H1 (cell line): ENCODE data around the gene JPT2. TPM values are rescaled to one million over a fixed set of nuclear protein-coding genes. Genes with fewer than 3 reads are reported as not detected.

Source experiments
- ASH2L ChIP-seq: fragments of 200-600, 300-600 bp; sonication (generic); IDR thresholded peaks from one replicate; pipeline ENCODE4 v1.7.1; 2017; ENCODE audit warnings: low read length
- BCL11A ChIP-seq, 2 experiments: IDR thresholded peaks; one replicate each; pipeline ENCODE4 v1.6.1; 2011; ENCODE audit warnings: low read depth in 2 of 2, low read length in 2 of 2, mild to moderate bottlenecking in 2 of 2
- JUN ChIP-seq: IDR thresholded peaks from 2 replicates; pipeline ENCODE4 v1.6.1; 2011; ENCODE audit warnings: low read depth, mild to moderate bottlenecking, improper control_type of control experiment, low read length
- KDM1A ChIP-seq: fragments of 200-600, 300-600 bp; sonication (generic); IDR thresholded peaks from 2 replicates; pipeline ENCODE4 v1.7.1; 2016; ENCODE audit warnings: mild to moderate bottlenecking, low read length, borderline replicate concordance
- MAFK ChIP-seq: IDR thresholded peaks from 2 replicates; pipeline ENCODE4 v1.6.1; 2012; ENCODE audit warnings: low read depth, mild to moderate bottlenecking, improper control_type of control experiment, low read length
- NANOG ChIP-seq: IDR thresholded peaks from 2 replicates; pipeline ENCODE4 v1.6.1; 2011; ENCODE audit warnings: low read length, low read depth, mild to moderate bottlenecking, inconsistent platforms; ENCODE audit not compliant: insufficient read depth, poor library complexity, severe bottlenecking
- NRF1 ChIP-seq: IDR thresholded peaks from 2 replicates; pipeline ENCODE4 v1.6.1; 2011; ENCODE audit warnings: mild to moderate bottlenecking, low read depth, low read length, improper control_type of control experiment
- SP1 ChIP-seq: IDR thresholded peaks from 2 replicates; pipeline ENCODE4 v1.6.1; 2011; ENCODE audit warnings: low read depth, low read length
- TAF7 ChIP-seq: optimal IDR thresholded peaks from 2 replicates; pipeline ENCODE3; 2011; ENCODE audit warnings: low read depth, mild to moderate bottlenecking, inconsistent platforms, low read length, moderate library complexity, borderline replicate concordance
- TBP ChIP-seq: IDR thresholded peaks from 2 replicates; pipeline ENCODE4 v1.6.1; 2011; ENCODE audit warnings: low read depth, low read length, improper control_type of control experiment
- TCF12 ChIP-seq: IDR thresholded peaks from 2 replicates; pipeline ENCODE4 v1.6.1; 2011; ENCODE audit warnings: low read depth, mild to moderate bottlenecking, low read length
- YY1 ChIP-seq: IDR thresholded peaks from 2 replicates; pipeline ENCODE4 v1.6.1; 2011; ENCODE audit warnings: low read depth, mild to moderate bottlenecking, low read length
- polyA plus RNA-seq, 7 experiments: library from polyadenylated mRNA; depleted of rRNA in 3 of 7; stranded (reverse) in 5 of 7; unstranded in 2 of 7; fragments of >200 nt in 5 of 7; fragments of 200-250 nt in 2 of 7; gene quantifications; 1 replicate in 5 of 7; 2 replicates in 1 of 7; 4 replicates in 1 of 7; pipeline versions ENCODE4 v1.2.1 to v1.2.3, GENCODE V29; 2011 to 2013; ENCODE audit warnings: missing spikeins in 2 of 7, mixed read lengths in 2 of 7
- total RNA-seq: library from RNA; stranded (reverse); fragmentation: NEBNext Ultra II Directional; extraction: Animal tissue kit (Norgen Biotek cat#: 25700); gene quantifications from 2 replicates; pipeline ENCODE4 v1.2.1, GENCODE V29; 2021
- TF ChIP-seq, protein P1 (sequence below): fragments of 300-600 bp; sonication (generic); IDR thresholded peaks from 2 replicates; pipeline ENCODE4 v1.7.1; 2012; ENCODE audit warnings: low read length, moderate library complexity, mild to moderate bottlenecking, inconsistent platforms; ENCODE audit not compliant: insufficient replicate concordance

JPT2 gene
- total and polyA plus RNA-seq, 2 of the 8 experiments (the other 6 are each of a cell fraction or from before 2014, with no cell fraction given): 67.6 to 197 TPM

DNA sequence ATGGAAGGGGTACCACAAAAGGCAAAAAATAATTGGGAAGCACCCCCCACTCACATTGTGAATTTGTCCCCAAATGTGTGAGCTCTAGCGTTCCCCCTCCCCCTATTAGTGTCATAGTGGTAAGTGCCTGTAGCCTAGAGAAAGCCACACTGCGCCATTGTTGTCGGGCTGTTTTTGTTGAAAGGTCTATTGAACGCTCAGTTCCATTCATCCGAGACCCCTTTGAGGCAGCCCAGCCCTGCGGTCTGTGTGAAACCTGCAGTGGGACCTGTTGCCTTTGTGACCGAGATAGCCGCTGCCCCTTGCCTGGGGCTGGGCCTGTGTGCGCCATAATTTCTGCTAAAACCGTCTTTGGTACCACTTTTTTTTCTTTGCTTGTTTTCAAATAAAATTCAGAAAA lies 3.0 kb downstream of the JPT2 start (continued):
- TF ChIP-seq, protein P1, sequence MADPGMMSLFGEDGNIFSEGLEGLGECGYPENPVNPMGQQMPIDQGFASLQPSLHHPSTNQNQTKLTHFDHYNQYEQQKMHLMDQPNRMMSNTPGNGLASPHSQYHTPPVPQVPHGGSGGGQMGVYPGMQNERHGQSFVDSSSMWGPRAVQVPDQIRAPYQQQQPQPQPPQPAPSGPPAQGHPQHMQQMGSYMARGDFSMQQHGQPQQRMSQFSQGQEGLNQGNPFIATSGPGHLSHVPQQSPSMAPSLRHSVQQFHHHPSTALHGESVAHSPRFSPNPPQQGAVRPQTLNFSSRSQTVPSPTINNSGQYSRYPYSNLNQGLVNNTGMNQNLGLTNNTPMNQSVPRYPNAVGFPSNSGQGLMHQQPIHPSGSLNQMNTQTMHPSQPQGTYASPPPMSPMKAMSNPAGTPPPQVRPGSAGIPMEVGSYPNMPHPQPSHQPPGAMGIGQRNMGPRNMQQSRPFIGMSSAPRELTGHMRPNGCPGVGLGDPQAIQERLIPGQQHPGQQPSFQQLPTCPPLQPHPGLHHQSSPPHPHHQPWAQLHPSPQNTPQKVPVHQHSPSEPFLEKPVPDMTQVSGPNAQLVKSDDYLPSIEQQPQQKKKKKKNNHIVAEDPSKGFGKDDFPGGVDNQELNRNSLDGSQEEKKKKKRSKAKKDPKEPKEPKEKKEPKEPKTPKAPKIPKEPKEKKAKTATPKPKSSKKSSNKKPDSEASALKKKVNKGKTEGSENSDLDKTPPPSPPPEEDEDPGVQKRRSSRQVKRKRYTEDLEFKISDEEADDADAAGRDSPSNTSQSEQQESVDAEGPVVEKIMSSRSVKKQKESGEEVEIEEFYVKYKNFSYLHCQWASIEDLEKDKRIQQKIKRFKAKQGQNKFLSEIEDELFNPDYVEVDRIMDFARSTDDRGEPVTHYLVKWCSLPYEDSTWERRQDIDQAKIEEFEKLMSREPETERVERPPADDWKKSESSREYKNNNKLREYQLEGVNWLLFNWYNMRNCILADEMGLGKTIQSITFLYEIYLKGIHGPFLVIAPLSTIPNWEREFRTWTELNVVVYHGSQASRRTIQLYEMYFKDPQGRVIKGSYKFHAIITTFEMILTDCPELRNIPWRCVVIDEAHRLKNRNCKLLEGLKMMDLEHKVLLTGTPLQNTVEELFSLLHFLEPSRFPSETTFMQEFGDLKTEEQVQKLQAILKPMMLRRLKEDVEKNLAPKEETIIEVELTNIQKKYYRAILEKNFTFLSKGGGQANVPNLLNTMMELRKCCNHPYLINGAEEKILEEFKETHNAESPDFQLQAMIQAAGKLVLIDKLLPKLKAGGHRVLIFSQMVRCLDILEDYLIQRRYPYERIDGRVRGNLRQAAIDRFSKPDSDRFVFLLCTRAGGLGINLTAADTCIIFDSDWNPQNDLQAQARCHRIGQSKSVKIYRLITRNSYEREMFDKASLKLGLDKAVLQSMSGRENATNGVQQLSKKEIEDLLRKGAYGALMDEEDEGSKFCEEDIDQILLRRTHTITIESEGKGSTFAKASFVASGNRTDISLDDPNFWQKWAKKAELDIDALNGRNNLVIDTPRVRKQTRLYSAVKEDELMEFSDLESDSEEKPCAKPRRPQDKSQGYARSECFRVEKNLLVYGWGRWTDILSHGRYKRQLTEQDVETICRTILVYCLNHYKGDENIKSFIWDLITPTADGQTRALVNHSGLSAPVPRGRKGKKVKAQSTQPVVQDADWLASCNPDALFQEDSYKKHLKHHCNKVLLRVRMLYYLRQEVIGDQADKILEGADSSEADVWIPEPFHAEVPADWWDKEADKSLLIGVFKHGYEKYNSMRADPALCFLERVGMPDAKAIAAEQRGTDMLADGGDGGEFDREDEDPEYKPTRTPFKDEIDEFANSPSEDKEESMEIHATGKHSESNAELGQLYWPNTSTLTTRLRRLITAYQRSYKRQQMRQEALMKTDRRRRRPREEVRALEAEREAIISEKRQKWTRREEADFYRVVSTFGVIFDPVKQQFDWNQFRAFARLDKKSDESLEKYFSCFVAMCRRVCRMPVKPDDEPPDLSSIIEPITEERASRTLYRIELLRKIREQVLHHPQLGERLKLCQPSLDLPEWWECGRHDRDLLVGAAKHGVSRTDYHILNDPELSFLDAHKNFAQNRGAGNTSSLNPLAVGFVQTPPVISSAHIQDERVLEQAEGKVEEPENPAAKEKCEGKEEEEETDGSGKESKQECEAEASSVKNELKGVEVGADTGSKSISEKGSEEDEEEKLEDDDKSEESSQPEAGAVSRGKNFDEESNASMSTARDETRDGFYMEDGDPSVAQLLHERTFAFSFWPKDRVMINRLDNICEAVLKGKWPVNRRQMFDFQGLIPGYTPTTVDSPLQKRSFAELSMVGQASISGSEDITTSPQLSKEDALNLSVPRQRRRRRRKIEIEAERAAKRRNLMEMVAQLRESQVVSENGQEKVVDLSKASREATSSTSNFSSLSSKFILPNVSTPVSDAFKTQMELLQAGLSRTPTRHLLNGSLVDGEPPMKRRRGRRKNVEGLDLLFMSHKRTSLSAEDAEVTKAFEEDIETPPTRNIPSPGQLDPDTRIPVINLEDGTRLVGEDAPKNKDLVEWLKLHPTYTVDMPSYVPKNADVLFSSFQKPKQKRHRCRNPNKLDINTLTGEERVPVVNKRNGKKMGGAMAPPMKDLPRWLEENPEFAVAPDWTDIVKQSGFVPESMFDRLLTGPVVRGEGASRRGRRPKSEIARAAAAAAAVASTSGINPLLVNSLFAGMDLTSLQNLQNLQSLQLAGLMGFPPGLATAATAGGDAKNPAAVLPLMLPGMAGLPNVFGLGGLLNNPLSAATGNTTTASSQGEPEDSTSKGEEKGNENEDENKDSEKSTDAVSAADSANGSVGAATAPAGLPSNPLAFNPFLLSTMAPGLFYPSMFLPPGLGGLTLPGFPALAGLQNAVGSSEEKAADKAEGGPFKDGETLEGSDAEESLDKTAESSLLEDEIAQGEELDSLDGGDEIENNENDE: no peak
- TF ChIP-seq SP1 (no peak), KDM1A (no peak), TAF7 (no peak), JUN (no peak), YY1 (no peak), TCF12 (no peak), TBP (no peak), MAFK (no peak), BCL11A (IDR thresholded peaks at IDR 0.05; ENCODE audit: low read depth in 2 of 2, low read length in 2 of 2) (no peak), NANOG (no peak), ASH2L (no peak), NRF1 (no peak)
